Body of pancreas (tissue), 4 donors: ENCODE measurements around the gene PARD6B. TPM values are rescaled to one million over a fixed set of nuclear protein-coding genes. Genes with fewer than 3 reads are reported as not detected.
"Not testable (repeated sequence)": the region's sequence is repeated elsewhere in the genome, so short reads cannot be mapped to it uniquely, and the experiment has no call there.

Experiments used
- ATAC-seq: fragments of 150-250 bp; one replicate; pipeline ENCODE4 v1.9.1; 2016
- DNase-seq, 4 donors: peaks; one replicate each; pipeline ENCODE4 v3.0.0-alpha.2; 2019
- H3K27ac ChIP-seq, 4 donors: fragments of 200-600 bp; sonication (generic); 1 replicate in 3 of 4; 2 replicates in 1 of 4; pipeline versions ENCODE4 v1.5.1 to v1.6.1; 2016 to 2019; ENCODE audit warnings: mild to moderate bottlenecking in 1 of 4, mixed read lengths in 1 of 4, moderate library complexity in 1 of 4
- H3K27me3 ChIP-seq, 2 donors: fragments of 200-600 bp; sonication (generic); one replicate each; pipeline ENCODE4 v1.6.0; 2016; ENCODE audit warnings: mild to moderate bottlenecking in 1 of 2
- H3K36me3 ChIP-seq, 2 donors: fragments of 200-600 bp; sonication (generic); replicated peaks in 1 of 2; 2 replicates each; pipeline ENCODE4 v1.5.1; 2016; ENCODE audit warnings: low read depth in 2 of 2; ENCODE audit not compliant: insufficient read depth in 1 of 2
- H3K4me1 ChIP-seq: fragments of 200-600 bp; sonication (generic); one replicate; pipeline ENCODE4 v1.6.0; 2016
- H3K4me3 ChIP-seq, 2 donors: fragments of 200-600 bp; sonication (generic); 1 replicate in 1 of 2; 2 replicates in 1 of 2; pipeline ENCODE4 v1.5.1; 2016 to 2019
- H3K9me3 ChIP-seq, 3 donors: fragments of 200-600 bp; sonication (generic); 1 replicate in 2 of 3; 2 replicates in 1 of 3; pipeline ENCODE4 v1.5.1; 2016
- POLR2A ChIP-seq, 3 donors: fragments of 450-650 bp; IDR thresholded peaks; one replicate each; pipeline ENCODE4 v1.6.1; 2016; ENCODE audit warnings: antibody characterized with exemption in 3 of 3, mild to moderate bottlenecking in 2 of 3
- WGBS, 2 donors: methylation state at CpG; one replicate each; pipeline ENCODE4 v1.1.5; 2017; 5-methylcytosine and 5-hydroxymethylcytosine counted together
- intact Hi-C: fragments of 100-400 bp; cut with DNase I; formaldehyde crosslinking; loops from one replicate; pipeline ENCODE4 v1.15.1; 2023
- total RNA-seq, 2 donors: library from RNA; depleted of rRNA; stranded (reverse); fragments of >200 nt; gene quantifications; one replicate each; pipeline ENCODE4 v1.1.0, GENCODE V29; 2016
- TF ChIP-seq, protein P1 (sequence below), 7 experiments: fragments of 450-650 bp in 4 of 7; fragments of 200-600 bp in 3 of 7; sonication (generic) in 3 of 7; IDR thresholded peaks; one replicate each; pipeline ENCODE4 v1.5.1; 2016 to 2019; ENCODE audit warnings: antibody characterized with exemption in 7 of 7

PARD6B gene
- total RNA-seq, 2 donors from 2014 or later, result 4.6 to 8.6 TPM

- no peak overlapping the region for H3K27ac ChIP-seq
- no peaks in the 10 kb centered on the region for H3K27me3 ChIP-seq
- no peak for DNase-seq
- WGBS, 2 donors, result 72 to 79% methylated on average over 9 of the region's 9 CpGs
- no peaks in the 10 kb centered on the region for H3K9me3 ChIP-seq
- intact Hi-C loops, result no loop called here
- ATAC-seq, result no peak
- no peaks in the 10 kb centered on the region for H3K36me3 ChIP-seq
- no peak overlapping the region for H3K4me3 ChIP-seq
- peaks cover 19% of the 10 kb centered on the region for H3K4me1 ChIP-seq
- TF ChIP-seq, protein P1, sequence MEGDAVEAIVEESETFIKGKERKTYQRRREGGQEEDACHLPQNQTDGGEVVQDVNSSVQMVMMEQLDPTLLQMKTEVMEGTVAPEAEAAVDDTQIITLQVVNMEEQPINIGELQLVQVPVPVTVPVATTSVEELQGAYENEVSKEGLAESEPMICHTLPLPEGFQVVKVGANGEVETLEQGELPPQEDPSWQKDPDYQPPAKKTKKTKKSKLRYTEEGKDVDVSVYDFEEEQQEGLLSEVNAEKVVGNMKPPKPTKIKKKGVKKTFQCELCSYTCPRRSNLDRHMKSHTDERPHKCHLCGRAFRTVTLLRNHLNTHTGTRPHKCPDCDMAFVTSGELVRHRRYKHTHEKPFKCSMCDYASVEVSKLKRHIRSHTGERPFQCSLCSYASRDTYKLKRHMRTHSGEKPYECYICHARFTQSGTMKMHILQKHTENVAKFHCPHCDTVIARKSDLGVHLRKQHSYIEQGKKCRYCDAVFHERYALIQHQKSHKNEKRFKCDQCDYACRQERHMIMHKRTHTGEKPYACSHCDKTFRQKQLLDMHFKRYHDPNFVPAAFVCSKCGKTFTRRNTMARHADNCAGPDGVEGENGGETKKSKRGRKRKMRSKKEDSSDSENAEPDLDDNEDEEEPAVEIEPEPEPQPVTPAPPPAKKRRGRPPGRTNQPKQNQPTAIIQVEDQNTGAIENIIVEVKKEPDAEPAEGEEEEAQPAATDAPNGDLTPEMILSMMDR (IDR thresholded peaks at IDR 0.05), result no peak
- no peak for TF ChIP-seq POLR2A (IDR thresholded peaks at IDR 0.05)
Measured at GRCh38 chr20:50695135-50695872, 36.1 kb upstream of the PARD6B start.

DNA sequence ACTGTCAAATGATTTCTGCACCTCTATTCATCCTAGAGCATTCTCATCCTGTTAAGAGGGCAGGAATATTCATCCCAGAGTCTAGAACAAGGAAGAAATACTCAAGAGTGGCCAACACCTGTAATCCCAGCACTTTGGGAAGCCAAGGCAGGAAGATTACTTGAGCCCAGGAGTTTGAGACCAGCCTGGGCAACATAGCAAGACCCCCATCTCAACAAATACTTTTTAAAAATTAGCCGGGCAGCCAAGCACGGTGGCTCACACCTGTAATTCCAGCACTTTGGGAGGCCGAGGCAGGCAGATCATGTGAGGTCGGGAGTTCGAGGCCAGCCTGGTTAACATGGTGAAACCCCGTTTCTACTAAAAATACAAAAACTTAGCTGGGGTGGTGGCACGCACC, 33.1 kb upstream of the PARD6B start:
- intact Hi-C loops, H3K36me3 ChIP-seq, H3K27me3 ChIP-seq, DNase-seq, H3K27ac ChIP-seq, ATAC-seq, H3K9me3 ChIP-seq, H3K4me3 ChIP-seq, H3K4me1 ChIP-seq: not testable (repeated sequence)
- WGBS, 2 donors, result 96 to 98% methylated on average over 7 of the region's 7 CpGs

- intact Hi-C loops, result no loop called here
- 96 to 97% methylated on average over 5 of the region's 5 CpGs for WGBS, 2 donors
- Histone ChIP-seq H3K4me3 (no peak overlapping the region), H3K27me3 (no peaks in the 10 kb centered on the region), H3K4me1 (no peaks in the 10 kb centered on the region), H3K9me3 (no peaks in the 10 kb centered on the region), H3K36me3 (no peaks in the 10 kb centered on the region), H3K27ac (no peak overlapping the region)
- no peak for TF ChIP-seq POLR2A (IDR thresholded peaks at IDR 0.05)
- TF ChIP-seq, protein P1 (IDR thresholded peaks at IDR 0.05), result no peak
- no peak for DNase-seq
- no peak for ATAC-seq
Measured at GRCh38 chr20:50699688-50700087, 31.7 kb upstream of the PARD6B start.

GRCh38 chr20:50701041-50701963, 30.1 kb upstream of the PARD6B start:
- Histone ChIP-seq H3K9me3 (no peaks in the 10 kb centered on the region), H3K36me3 (no peaks in the 10 kb centered on the region), H3K27ac (no peak overlapping the region), H3K27me3 (no peaks in the 10 kb centered on the region), H3K4me3 (no peak overlapping the region), H3K4me1 (no peaks in the 10 kb centered on the region)
- TF ChIP-seq POLR2A (IDR thresholded peaks at IDR 0.05), result no peak
- TF ChIP-seq, protein P1 (IDR thresholded peaks at IDR 0.05), result no peak
- intact Hi-C loops, result no loop called here
- DNase-seq, result no peak
- ATAC-seq, result no peak
- WGBS, 2 donors, result 79% methylated on average over 11 of the region's 11 CpGs

- H3K27me3 ChIP-seq, ATAC-seq, H3K9me3 ChIP-seq, intact Hi-C loops, H3K27ac ChIP-seq, H3K4me3 ChIP-seq, H3K36me3 ChIP-seq: not testable (repeated sequence)
- peak in 1 of 4 donors; percentile 31 for DNase-seq
- 72 to 77% methylated on average over 5 to 9 of the region's 9 CpGs for WGBS, 2 donors
- H3K4me1 ChIP-seq, result peaks cover 17% of the 10 kb centered on the region
Measured at GRCh38 chr20:50703651-50704438, 27.5 kb upstream of the PARD6B start.
